Endodermal cell (in vitro differentiated cells): ENCODE data around the gene DSCAML1. TPM values are rescaled to one million over a fixed set of nuclear protein-coding genes. Genes with fewer than 3 reads are reported as not detected.

ENCODE experiments used
- DNase-seq: peaks from one replicate; pipeline ENCODE4 v3.0.0-alpha.2; 2017
- H3K27ac ChIP-seq: 2 replicates; pipeline ENCODE4 v1.5.1; 2013; ENCODE audit warnings: mild to moderate bottlenecking, low read depth, low read length, moderate library complexity
- H3K27me3 ChIP-seq: 2 replicates; pipeline ENCODE4 v1.6.1; 2013; ENCODE audit warnings: mild to moderate bottlenecking, low read length, moderate library complexity; ENCODE audit not compliant: insufficient read depth, control insufficient read depth, poor library complexity, severe bottlenecking
- H3K36me3 ChIP-seq: 2 replicates; pipeline ENCODE4 v1.7.0; 2013; ENCODE audit warnings: mild to moderate bottlenecking, low read length, moderate library complexity; ENCODE audit not compliant: control insufficient read depth, insufficient read depth
- H3K4me1 ChIP-seq: one replicate; pipeline ENCODE4 v1.7.0; 2013; ENCODE audit warnings: low read length; ENCODE audit not compliant: control insufficient read depth, insufficient read depth
- H3K4me3 ChIP-seq: 2 replicates; pipeline ENCODE4 v1.5.1; 2013; ENCODE audit warnings: mild to moderate bottlenecking, low read length, moderate library complexity
- H3K9ac ChIP-seq: 2 replicates; pipeline ENCODE4 v1.6.1; 2013; ENCODE audit warnings: mild to moderate bottlenecking, low read length, moderate library complexity; ENCODE audit not compliant: poor library complexity, severe bottlenecking; ENCODE audit errors: extremely low read depth
- H3K9me3 ChIP-seq: 2 replicates; pipeline ENCODE4 v1.6.1; 2013; ENCODE audit warnings: mild to moderate bottlenecking, low read length, moderate library complexity; ENCODE audit not compliant: control insufficient read depth
- H3K27ac Mint-ChIP-seq: 2 replicates; pipeline ENCODE4 v1.8.0; 2020; ENCODE audit warnings: mixed read lengths
- H3K27me3 Mint-ChIP-seq: 2 replicates; pipeline ENCODE4 v1.8.0; 2021; ENCODE audit warnings: mild to moderate bottlenecking, mixed read lengths; ENCODE audit not compliant: insufficient read depth
- H3K36me3 Mint-ChIP-seq: 2 replicates; pipeline ENCODE4 v1.8.0; 2020; ENCODE audit warnings: low read depth, mixed read lengths
- H3K4me1 Mint-ChIP-seq: 2 replicates; pipeline ENCODE4 v1.8.0; 2020; ENCODE audit warnings: mixed read lengths
- H3K4me3 Mint-ChIP-seq: 2 replicates; pipeline ENCODE4 v1.8.0; 2020; ENCODE audit warnings: mild to moderate bottlenecking, moderate library complexity, mixed read lengths
- H3K9me3 Mint-ChIP-seq: 2 replicates; pipeline ENCODE4 v1.8.0; 2020; ENCODE audit warnings: mild to moderate bottlenecking, mixed read lengths
- CTCF ChIP-seq: fragments of 200-600 bp; sonication (generic); conservative IDR thresholded peaks from 2 replicates; pipeline ENCODE4 v1.5.0; 2021; ENCODE audit warnings: antibody characterized with exemption, mild to moderate bottlenecking
- WGBS, 2 experiments: methylation state at CpG; one replicate each; pipeline versions ENCODE4 v1.1.5 to v1.1.7; 2013; ENCODE audit warnings: missing lambda C conversion rate in 2 of 2, mixed read lengths in 1 of 2; ENCODE audit not compliant: insufficient coverage in 1 of 2, insufficient read length in 1 of 2; 5-methylcytosine and 5-hydroxymethylcytosine counted together
- total RNA-seq, 2 donors: library from RNA; stranded (reverse); fragmentation: NEBNext Ultra II Directional in 1 of 2; extraction: Animal tissue kit (Norgen Biotek cat#: 25700) in 1 of 2; gene quantifications; 2 replicates in 1 of 2; 3 replicates in 1 of 2; pipeline ENCODE4 v1.2.1, GENCODE V29; 2021

DSCAML1 gene
- total RNA-seq, 2 donors from 2014 or later, result 5.6 to 10.9 TPM

GRCh38 chr11:117521974-117522373, 275.0 kb downstream of the DSCAML1 start:
- no peaks in the 10 kb centered on the region for H3K9me3 Mint-ChIP-seq
- Histone ChIP-seq H3K36me3 (no peaks in the 10 kb centered on the region), H3K9me3 (no peaks in the 10 kb centered on the region), H3K4me1 (no peaks in the 10 kb centered on the region), H3K27me3 (peaks cover 14% of the 10 kb centered on the region), H3K4me3 (no peak overlapping the region), H3K27ac (no peak overlapping the region), H3K9ac (no peak overlapping the region)
- DNase-seq, result no peak
- H3K27ac Mint-ChIP-seq, result no peak overlapping the region
- peaks cover 4% of the 10 kb centered on the region for H3K27me3 Mint-ChIP-seq
- peaks cover 4% of the 10 kb centered on the region for H3K36me3 Mint-ChIP-seq
- TF ChIP-seq CTCF, result no peak
- H3K4me3 Mint-ChIP-seq, result no peak overlapping the region
- peaks cover 24% of the 10 kb centered on the region for H3K4me1 Mint-ChIP-seq
- 94 to 96% methylated on average over 4 of the region's 4 CpGs for WGBS, 2 experiments

DNA sequence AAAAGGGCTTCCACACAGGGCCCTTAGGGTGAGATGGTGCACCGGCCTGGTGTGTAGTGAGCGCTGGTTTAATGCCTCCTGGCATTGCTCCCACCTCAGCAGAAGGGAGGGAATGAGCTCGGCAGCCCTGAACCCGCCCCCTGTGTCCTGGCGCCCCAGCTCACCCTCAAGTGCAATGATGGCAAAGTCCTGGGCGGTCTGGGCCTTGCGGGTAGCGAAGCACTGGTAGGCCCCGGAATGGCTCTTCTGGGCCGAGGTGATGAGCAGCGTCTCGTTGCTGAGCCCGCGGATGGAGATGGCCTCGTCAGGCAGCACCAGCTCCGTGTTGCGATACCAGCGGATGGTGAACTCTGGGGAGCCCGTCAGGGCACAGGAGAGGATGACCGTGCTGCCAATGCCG, 276.1 kb downstream of the DSCAML1 start:
- TF ChIP-seq CTCF, result no peak
- Histone ChIP-seq H3K9me3 (no peaks in the 10 kb centered on the region), H3K4me3 (no peak overlapping the region), H3K36me3 (no peaks in the 10 kb centered on the region), H3K27ac (no peak overlapping the region), H3K9ac (no peak overlapping the region), H3K4me1 (no peaks in the 10 kb centered on the region), H3K27me3 (peaks cover 14% of the 10 kb centered on the region)
- H3K4me1 Mint-ChIP-seq, result peaks cover 33% of the 10 kb centered on the region
- peaks cover 4% of the 10 kb centered on the region for H3K36me3 Mint-ChIP-seq
- H3K27me3 Mint-ChIP-seq, result peaks cover 4% of the 10 kb centered on the region
- H3K4me3 Mint-ChIP-seq, result no peak overlapping the region
- H3K27ac Mint-ChIP-seq, result no peak overlapping the region
- H3K9me3 Mint-ChIP-seq, result no peaks in the 10 kb centered on the region
- 95 to 96% methylated on average over 16 to 21 of the region's 21 CpGs for WGBS, 2 experiments
- DNase-seq, result no peak

DNA sequence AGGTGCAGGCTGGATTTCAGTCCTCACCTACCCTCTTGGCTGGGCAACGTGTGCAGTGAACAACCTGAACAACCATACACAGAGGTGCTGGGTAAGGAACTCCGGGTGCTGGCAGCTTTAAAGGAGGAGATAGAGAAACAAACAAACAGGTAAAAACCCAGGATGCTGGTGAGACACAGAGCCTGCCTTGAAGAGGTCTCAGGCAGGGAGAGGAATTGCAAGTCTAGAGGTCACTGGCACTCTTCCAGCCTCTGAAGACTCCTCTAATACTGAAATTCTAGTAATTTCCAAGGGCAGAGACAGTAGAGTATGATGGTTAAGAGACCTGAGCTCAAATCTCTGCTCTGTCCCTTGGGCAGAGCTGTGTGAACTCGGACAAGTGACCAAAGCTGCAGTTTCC, 276.8 kb downstream of the DSCAML1 start:
- Mint-ChIP-seq H3K4me3 (no peak overlapping the region), H3K36me3 (peaks cover 6% of the 10 kb centered on the region), H3K27me3 (peaks cover 6% of the 10 kb centered on the region), H3K4me1 (peaks cover 33% of the 10 kb centered on the region), H3K27ac (no peak overlapping the region), H3K9me3 (no peaks in the 10 kb centered on the region)
- WGBS, 2 experiments, result 79 to 83% methylated on average over 2 to 3 of the region's 3 CpGs
- H3K9ac ChIP-seq, result no peak overlapping the region
- no peaks in the 10 kb centered on the region for H3K36me3 ChIP-seq
- TF ChIP-seq CTCF, result peak; percentile 56
- DNase-seq, result no peak
- no peak overlapping the region for H3K4me3 ChIP-seq
- H3K4me1 ChIP-seq, result no peaks in the 10 kb centered on the region
- peaks cover 14% of the 10 kb centered on the region for H3K27me3 ChIP-seq
- H3K27ac ChIP-seq, result no peak overlapping the region
- H3K9me3 ChIP-seq, result no peaks in the 10 kb centered on the region
